Activated gamma-delta T cell treated with Interleukin-2 at 50 U/mL for 16 hours (primary cell): Measurements from ENCODE around the gene ZBTB7C.

ENCODE experiments used
- DNase-seq: peaks from one replicate; pipeline ENCODE4 v3.0.0-alpha.2; 2020

The ZBTB7C gene

GRCh38 chr18:48132797-48133655 is 276.2 kb downstream of the ZBTB7C start:
- DNase-seq: no peak

DNA sequence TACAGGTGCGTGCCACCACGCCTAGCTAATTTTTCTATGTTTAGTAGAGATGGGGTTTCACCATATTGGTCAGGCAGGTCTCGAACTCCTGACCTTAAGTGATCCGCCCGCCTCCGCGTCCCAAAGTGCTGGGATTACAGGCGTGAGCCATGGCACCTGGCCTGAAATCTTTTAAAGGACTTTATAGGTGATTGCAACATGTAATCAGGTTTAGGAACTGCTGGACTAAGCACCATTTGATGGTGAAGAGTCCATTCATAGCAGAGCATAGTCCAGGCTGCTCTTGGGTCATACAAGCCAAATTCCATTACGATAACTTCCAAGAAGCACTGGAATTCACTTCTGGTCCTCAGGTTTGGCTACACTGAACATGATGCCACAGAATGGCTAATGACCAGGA is 278.1 kb downstream of the ZBTB7C start:
- no peak for DNase-seq

GRCh38 chr18:48129621-48130082 is 279.5 kb downstream of the ZBTB7C start:
- DNase-seq: no peak

- no peak for DNase-seq
Observed at GRCh38 chr18:48127606-48128005, 281.6 kb downstream of the ZBTB7C start.

DNA sequence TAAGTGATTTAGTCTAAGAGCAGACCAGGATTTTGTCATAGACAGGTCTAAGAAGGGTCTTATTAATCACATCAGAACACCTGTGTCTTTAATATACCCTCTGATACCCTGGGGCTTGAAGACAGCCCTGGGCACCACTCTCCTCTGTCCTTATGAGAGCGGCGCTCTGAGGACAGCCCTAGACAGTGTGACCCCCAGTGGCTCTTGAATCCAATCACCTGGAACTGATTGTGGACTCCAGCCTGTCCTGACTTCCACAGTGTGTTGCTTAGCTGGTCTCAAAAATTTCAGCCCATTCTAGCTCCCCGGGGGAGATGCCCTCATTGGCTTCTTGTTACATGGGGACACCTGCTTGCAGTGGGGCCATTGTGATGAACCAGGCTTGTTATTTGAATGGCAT is 282.9 kb downstream of the ZBTB7C start:
- no peak for DNase-seq

DNA sequence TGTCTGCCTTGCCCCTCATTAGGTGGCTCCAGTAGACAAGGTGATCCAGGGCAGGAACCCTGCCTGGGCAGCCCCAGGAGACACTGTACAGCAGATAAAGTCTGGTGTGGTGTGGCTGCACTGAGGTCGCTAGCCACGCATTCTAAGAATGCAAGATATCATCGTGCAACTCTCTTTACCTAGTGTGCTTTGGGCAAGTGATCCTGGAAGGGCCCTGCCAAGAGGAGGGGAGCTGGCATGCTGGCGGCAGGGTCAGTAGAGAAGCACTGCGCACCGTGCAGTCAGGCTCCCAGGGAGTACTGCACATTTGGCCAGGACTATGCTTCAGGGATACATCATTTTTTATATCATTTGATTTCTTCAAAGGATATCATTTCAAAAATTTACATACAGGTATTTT is 283.5 kb downstream of the ZBTB7C start:
- DNase-seq: no peak

DNA sequence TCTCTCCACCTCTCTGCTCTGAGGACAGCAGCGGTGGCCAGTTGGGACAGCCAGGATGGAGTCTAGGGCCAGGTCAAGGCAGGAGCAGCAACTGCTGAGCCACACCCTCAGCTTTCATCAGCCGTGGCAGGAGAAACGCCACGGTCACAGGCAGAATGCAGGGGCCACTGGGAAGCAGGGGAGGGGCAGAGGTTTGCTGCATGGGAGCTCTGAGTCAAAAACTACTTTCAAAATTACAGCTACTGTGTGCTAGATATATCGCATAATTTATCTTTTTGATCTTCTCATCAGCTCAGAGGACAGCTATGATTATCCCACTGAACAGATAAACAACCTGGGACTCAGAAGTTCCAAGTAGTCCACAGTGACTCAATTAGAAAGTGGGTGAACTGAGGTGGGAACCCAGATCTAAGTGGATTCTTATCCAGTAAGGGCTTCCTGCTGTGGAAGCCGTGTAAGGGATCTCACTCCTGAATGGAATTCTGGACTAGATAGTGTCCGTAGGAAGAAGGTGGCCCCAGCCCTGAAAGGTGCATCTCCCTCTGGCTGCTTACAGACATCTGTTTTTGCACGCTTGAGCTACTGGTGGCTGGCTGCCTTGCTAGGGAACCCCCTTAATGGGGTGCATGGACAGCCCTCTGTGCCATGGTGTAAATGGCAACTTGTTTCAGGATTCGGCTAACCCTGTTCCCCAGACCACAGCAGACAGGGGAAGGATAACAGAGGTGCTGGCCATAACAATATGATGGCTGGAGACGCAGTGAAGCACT is 284.1 kb downstream of the ZBTB7C start:
- DNase-seq: no peak

DNA sequence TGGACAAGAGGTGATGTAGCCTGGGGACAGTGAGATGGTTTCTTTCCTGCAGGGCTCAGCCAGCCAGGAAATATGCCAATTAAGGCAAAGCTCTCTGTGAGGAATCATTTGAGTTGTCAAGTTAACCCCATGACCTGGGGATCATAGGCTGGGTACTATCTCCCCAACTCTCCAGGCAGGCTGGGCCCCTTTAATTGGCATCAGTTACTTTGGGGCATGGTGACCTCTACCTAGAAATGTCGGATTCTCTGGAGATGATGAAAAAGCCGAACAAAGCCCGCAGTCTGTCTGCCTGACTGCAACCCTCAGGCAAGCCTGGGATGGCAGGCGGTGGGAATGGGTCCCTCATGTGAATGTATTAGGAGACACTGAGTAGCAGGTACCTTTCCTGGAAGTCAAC is 285.2 kb downstream of the ZBTB7C start:
- DNase-seq: no peak

DNA sequence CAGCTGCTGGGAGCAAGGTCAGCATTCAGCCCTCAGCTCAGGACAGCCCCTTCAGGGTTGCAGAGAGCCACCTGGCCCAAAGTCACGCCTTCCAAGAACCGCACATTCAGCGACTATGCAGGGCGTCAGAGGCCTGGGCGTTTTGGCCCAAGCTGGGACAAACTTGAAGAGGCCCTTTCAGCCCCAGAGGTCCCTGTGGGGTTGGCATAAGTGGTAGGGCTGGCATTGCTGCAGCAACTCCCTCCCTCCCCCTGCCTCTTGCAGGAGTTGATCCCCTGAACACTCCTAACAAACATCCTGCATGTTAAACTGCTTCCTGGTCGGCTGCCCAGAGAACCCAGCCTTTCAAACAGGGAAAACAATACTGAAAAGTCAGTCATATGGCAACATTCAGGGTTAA is 285.9 kb downstream of the ZBTB7C start:
- no peak for DNase-seq

- DNase-seq: no peak
Observed at GRCh38 chr18:48122816-48123215, 286.4 kb downstream of the ZBTB7C start.

- DNase-seq: no peak
Observed at GRCh38 chr18:48122376-48122775, 286.8 kb downstream of the ZBTB7C start.

- no peak for DNase-seq
Observed at GRCh38 chr18:48121752-48122151, 287.4 kb downstream of the ZBTB7C start.

DNA sequence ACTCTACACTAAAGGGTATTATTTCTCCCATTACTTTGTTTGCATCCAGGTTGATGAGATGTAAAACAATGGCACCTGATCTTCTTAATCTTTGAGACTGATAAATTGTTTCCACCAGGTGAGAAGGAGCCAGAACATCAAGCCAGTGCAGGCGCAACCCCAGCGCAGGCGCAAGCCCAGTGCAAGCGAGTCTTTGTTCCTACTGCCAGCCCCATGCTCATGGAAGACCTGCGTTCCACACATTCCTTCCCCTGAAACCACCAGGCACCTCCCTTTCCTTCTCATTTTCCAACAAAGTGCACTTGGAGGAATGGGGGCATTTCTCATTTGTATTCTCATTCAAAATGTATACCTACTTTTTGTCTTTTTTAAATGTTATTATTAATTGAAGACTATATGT is 290.0 kb downstream of the ZBTB7C start:
- DNase-seq: no peak

- no peak for DNase-seq
Observed at GRCh38 chr18:48116873-48117630, 292.1 kb downstream of the ZBTB7C start.

GRCh38 chr18:48116017-48116416 is 293.2 kb downstream of the ZBTB7C start:
- DNase-seq: no peak

DNA sequence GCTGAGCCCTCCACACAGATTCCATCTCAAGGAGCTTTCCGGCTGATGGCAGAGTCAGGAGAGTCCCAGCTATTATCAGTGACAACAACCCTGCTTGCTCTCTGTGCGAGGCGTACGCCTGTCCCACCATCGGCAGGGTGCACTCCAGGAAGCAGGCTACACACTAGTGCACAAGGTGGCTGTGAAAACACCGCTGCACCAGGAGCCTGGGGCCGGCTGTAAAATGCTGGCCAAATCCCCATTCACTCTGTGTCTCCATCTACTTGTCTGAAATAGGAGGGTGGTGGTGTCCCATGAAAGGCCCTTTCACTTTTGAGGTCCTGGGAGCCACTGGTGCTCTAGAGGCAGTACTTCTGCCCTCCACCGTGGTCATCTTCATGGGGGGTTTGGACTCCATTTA is 295.5 kb downstream of the ZBTB7C start:
- DNase-seq: no peak

- DNase-seq: no peak
Observed at GRCh38 chr18:48111587-48111986, 297.6 kb downstream of the ZBTB7C start.

DNA sequence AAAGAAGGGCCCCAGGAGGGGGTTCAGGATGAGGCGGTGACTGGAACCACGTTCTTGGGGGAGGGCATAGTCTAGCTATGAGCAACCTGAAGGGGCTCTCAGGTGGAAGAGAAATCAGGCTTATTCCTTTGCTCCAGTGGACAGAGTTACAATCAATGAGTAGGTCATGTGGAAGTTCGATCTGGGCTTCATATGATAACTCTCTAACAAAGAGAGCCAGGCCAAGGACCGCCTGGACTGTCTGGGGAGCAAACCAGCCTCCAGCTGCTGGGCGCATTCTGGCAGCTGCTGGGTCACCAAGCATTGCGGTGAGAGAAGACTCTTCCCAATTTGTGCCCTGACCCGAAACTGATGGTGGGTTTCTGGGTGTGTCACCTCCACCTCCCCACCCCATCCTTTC is 298.4 kb downstream of the ZBTB7C start:
- DNase-seq: no peak

- no peak for DNase-seq
Observed at GRCh38 chr18:48109961-48110493, 299.2 kb downstream of the ZBTB7C start.

DNA sequence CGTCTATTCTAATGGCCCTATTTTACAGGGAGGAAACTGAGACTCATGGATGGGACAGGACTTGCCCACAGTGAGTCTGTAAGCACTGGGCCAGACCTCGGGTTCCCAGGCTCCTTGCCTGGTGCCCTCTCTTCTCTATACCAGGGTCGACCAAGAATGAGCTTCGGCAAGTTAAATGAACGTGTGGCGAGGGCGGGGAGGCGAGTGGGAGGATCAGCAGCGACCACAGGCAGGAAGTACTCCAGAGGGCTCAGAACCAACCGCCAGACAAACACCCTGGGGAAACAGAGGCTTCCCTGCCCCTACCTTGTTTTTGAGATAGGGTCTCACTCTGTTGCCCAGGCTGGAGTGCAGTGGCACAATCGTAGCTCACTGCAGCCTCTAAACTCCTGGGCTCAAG is 301.0 kb downstream of the ZBTB7C start:
- no peak for DNase-seq

DNA sequence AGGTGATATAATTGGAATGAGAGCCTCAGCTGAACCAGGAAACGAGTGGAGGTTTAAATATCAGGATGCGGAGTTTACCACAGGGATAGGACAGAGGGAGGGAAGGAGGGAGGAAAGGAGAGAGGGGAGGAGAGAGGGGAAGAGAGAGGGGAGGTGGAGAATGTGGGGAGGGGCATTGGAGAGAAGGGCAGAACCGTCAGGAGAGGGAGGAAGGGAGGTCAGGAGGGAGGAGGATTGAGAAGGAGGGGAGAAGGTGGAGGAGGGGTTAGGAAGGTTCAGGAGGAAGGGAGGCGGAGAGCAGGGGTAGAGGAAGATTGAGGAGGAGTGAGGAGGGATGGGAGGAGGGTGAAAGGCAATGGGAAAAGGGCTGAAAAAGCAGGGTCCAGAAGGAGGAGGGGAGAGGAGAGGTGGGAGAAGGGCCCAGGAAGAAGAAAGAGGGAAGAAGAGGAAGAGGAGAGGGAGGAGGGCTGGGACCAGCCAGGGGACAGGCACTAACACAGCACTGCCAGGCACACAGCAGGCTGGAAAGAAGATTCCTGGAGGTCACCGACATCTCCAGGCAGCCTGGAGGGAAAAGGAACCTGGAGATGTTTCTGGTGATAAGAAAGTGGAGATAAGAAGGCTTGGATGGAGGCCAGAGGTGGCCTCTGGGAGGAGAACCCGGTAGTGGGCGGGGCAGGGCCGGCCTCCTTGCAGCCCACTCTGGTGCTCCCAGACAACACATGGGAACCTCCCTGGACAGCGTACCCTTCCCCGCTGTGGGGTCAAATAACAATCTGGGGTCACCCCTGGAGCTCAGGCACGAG is 302.0 kb downstream of the ZBTB7C start:
- DNase-seq: no peak

GRCh38 chr18:48106498-48106897 is 302.7 kb downstream of the ZBTB7C start:
- DNase-seq: no peak
